ENCODE data around the gene SPX. TPM values are rescaled to one million over a fixed set of nuclear protein-coding genes. Genes with fewer than 3 reads are reported as not detected.

SPX gene
- total and polyA plus RNA-seq, 2 of the 8 experiments (the other 6 are each of a cell fraction or from before 2014, with no cell fraction given) = 1.2 to 1.3 TPM

GRCh38 chr12:21553329-21553675 is 27.2 kb downstream of the SPX start:
- Histone ChIP-seq H2AFZ (ENCODE audit: low read length) (no peak overlapping the region), H3K56ac (replicated peaks; ENCODE audit: insufficient read length, low read depth, low read length) (no peak overlapping the region), H3K27me3 (replicated peaks in 1 of 4; ENCODE audit: control insufficient read depth in 3 of 4, extremely low read depth in 1 of 4, insufficient read depth in 3 of 4, low read length in 3 of 4) (no peaks in the 10 kb centered on the region), H3K79me1 (ENCODE audit: low read depth, low read length) (no peaks in the 10 kb centered on the region), H3K23ac (ENCODE audit: insufficient read length) (no peak overlapping the region), H3K79me2 (ENCODE audit: control insufficient read depth in 1 of 2, insufficient read depth in 2 of 2, low read length in 2 of 2) (no peaks in the 10 kb centered on the region), H2BK120ac (replicated peaks; ENCODE audit: low read depth, low read length) (no peak overlapping the region), H2BK20ac (ENCODE audit: low read length) (no peak overlapping the region), H4K91ac (replicated peaks; ENCODE audit: insufficient read length, low read length) (no peak overlapping the region), H3K9ac (replicated peaks in 1 of 4; ENCODE audit: extremely low read depth in 1 of 4, low read depth in 3 of 4, low read length in 3 of 4) (no peak overlapping the region), H2BK12ac (ENCODE audit: low read depth, low read length) (no peak overlapping the region), H4K5ac (ENCODE audit: insufficient read length, low read depth, low read length) (no peak overlapping the region), H2AK5ac (ENCODE audit: low read depth, low read length) (no peak overlapping the region), H3K18ac (ENCODE audit: extremely low read depth, low read length) (no peak overlapping the region), H3K9me3 (ENCODE audit: insufficient read depth in 2 of 2, low read depth in 1 of 2, low read length in 1 of 2) (no peaks in the 10 kb centered on the region), H3K36me3 (ENCODE audit: control insufficient read depth in 2 of 4, insufficient read depth in 4 of 4, low read length in 3 of 4) (no peaks in the 10 kb centered on the region), H4K20me1 (replicated peaks in 1 of 2; ENCODE audit: control insufficient read depth in 1 of 2, insufficient read depth in 2 of 2, low read length in 2 of 2) (no peaks in the 10 kb centered on the region), H3K23me2 (ENCODE audit: low read depth, low read length) (no peaks in the 10 kb centered on the region), H3K14ac (ENCODE audit: insufficient read length) (no peak overlapping the region), H2BK15ac (ENCODE audit: low read length) (no peak overlapping the region), H3K4ac (replicated peaks; ENCODE audit: insufficient read length, low read depth, low read length) (no peak overlapping the region), H3K4me3 (ENCODE audit: extremely low read depth in 1 of 4, insufficient read depth in 2 of 4, low read depth in 3 of 4, low read length in 4 of 4) (no peak overlapping the region), H3K4me2 (ENCODE audit: insufficient read depth in 1 of 2, low read depth in 2 of 2, low read length in 2 of 2) (no peak overlapping the region), H2BK5ac (ENCODE audit: low read depth, low read length) (no peak overlapping the region), H3K4me1 (replicated peaks in 1 of 4; ENCODE audit: control insufficient read depth in 3 of 4, insufficient read depth in 4 of 4, low read length in 3 of 4) (no peaks in the 10 kb centered on the region), H4K8ac (ENCODE audit: extremely low read depth, insufficient read depth, low read length) (no peak overlapping the region), H3K27ac (ENCODE audit: low read depth, low read length) (no peak overlapping the region)
- DNase-seq (ENCODE audit: low read depth in 1 of 2, low spot score in 2 of 2) (no peak), FAIRE-seq (no peak)
- CTCF ChIA-PET (ENCODE audit: partially characterized antibody) = interaction anchor here (0.6 to 1.4 kb wide), 4 partner anchors 14 to 439 kb away, joined by 3 to 6 read pairs (median 3); no protein-coding TSS in a partner anchor
- POLR2A ChIA-PET (ENCODE audit: partially characterized antibody) = interaction anchor here (0.5 kb wide), 1 partner anchor 432 kb away, joined by 4 read pairs; no protein-coding TSS in a partner anchor
- TF ChIP-seq SP2 (IDR thresholded peaks at IDR 0.05; ENCODE audit: low read length) = no peak
- no peak for TF ChIP-seq RBBP5 (IDR thresholded peaks at IDR 0.05; ENCODE audit: borderline replicate concordance, low read depth, low read length)
- TF ChIP-seq TEAD4 (IDR thresholded peaks at IDR 0.05; ENCODE audit: low read depth, low read length) = no peak
- no peak for TF ChIP-seq CBX8 (IDR thresholded peaks at IDR 0.05; ENCODE audit: borderline replicate concordance, low read depth, low read length)
- TF ChIP-seq RXRA (IDR thresholded peaks at IDR 0.05; ENCODE audit: insufficient read depth, low read depth, low read length) = no peak
- no peak for TF ChIP-seq RNF2 (IDR thresholded peaks at IDR 0.05; ENCODE audit: borderline replicate concordance, low read depth, low read length, missing control alignments, poor library complexity, severe bottlenecking)
- TF ChIP-seq CREB1 (IDR thresholded peaks at IDR 0.05) = no peak
- no peak for TF ChIP-seq BCL11A (IDR thresholded peaks at IDR 0.05; ENCODE audit: low read depth in 2 of 2, low read length in 2 of 2)
- no peak for TF ChIP-seq E2F6 (IDR thresholded peaks at IDR 0.05)

All from H1 (cell line).